HL-60 (cell line): ENCODE data around the gene MORF4L1.
"Not testable (repeated sequence)": the region's sequence is repeated elsewhere in the genome, so short reads cannot be mapped to it uniquely, and the experiment has no call there.

Experiments
- DNase-seq, 2 experiments: peaks; one replicate each; pipeline ENCODE4 v3.0.0-alpha.2; 2010 to 2020; ENCODE audit warnings: low read depth in 1 of 2, low spot score in 1 of 2
- H3K27ac ChIP-seq: fragments of 250-450 bp; sonication (Bioruptor Pico); replicated peaks from 2 replicates; pipeline ENCODE4 v1.5.1; 2020; ENCODE audit warnings: mild to moderate bottlenecking, moderate library complexity
- H3K27me3 ChIP-seq: fragments of 250-450 bp; sonication (Bioruptor Pico); 2 replicates; pipeline ENCODE4 v1.5.1; 2021; ENCODE audit warnings: mild to moderate bottlenecking, moderate library complexity; ENCODE audit not compliant: insufficient read depth, poor library complexity, severe bottlenecking
- H3K4me3 ChIP-seq: replicated peaks from 2 replicates; pipeline ENCODE4 v1.5.1; 2011; ENCODE audit warnings: mild to moderate bottlenecking, control low read depth, low read length; ENCODE audit not compliant: insufficient read depth
- CTCF ChIP-seq: IDR thresholded peaks from one replicate; pipeline ENCODE4 v1.5.1; 2011; ENCODE audit warnings: low read length, control low read depth, inconsistent platforms; ENCODE audit not compliant: insufficient read depth
- GABPA ChIP-seq: IDR thresholded peaks from 2 replicates; pipeline ENCODE4 v1.6.1; 2012; ENCODE audit warnings: low read depth
- POLR2AphosphoS5 ChIP-seq: IDR thresholded peaks from 2 replicates; pipeline ENCODE4 v1.6.1; 2012; ENCODE audit warnings: low read depth
- REST ChIP-seq: IDR thresholded peaks from 2 replicates; pipeline ENCODE4 v1.6.1; 2012; ENCODE audit warnings: low read depth; ENCODE audit not compliant: insufficient replicate concordance
- SPI1 ChIP-seq: IDR thresholded peaks from 2 replicates; pipeline ENCODE4 v1.6.1; 2012; ENCODE audit warnings: low read depth, mild to moderate bottlenecking, borderline replicate concordance

Gene MORF4L1

GRCh38 chr15:78895471-78895870, 22.8 kb downstream of the MORF4L1 start:
- Histone ChIP-seq H3K27ac (no peak overlapping the region), H3K4me3 (no peak overlapping the region), H3K27me3 (no peaks in the 10 kb centered on the region)
- no peak for TF ChIP-seq REST
- TF ChIP-seq CTCF: no peak
- no peak for TF ChIP-seq POLR2AphosphoS5
- TF ChIP-seq SPI1: no peak
- no peak for TF ChIP-seq GABPA
- DNase-seq: no peak

- Histone ChIP-seq H3K27ac (no peak overlapping the region), H3K4me3 (no peak overlapping the region), H3K27me3 (no peaks in the 10 kb centered on the region)
- TF ChIP-seq REST (no peak), POLR2AphosphoS5 (no peak), SPI1 (no peak), CTCF (no peak), GABPA (no peak)
- DNase-seq: no peak
These were observed 25.9 kb downstream of the MORF4L1 start for GRCh38 chr15:78898540-78898939.

- not testable (repeated sequence) for H3K27ac ChIP-seq, H3K27me3 ChIP-seq, H3K4me3 ChIP-seq, DNase-seq
These were observed 28.3 kb downstream of the MORF4L1 start for GRCh38 chr15:78900819-78901533.

- not testable (repeated sequence) for H3K27me3 ChIP-seq, H3K4me3 ChIP-seq, H3K27ac ChIP-seq, DNase-seq
These were observed 29.8 kb downstream of the MORF4L1 start for GRCh38 chr15:78902281-78903032.
